Body of pancreas (tissue), 4 donors: ENCODE data around the gene ERC2.

Source experiments
- CTCF ChIP-seq, 7 experiments: fragments of 450-650 bp in 4 of 7; fragments of 200-600 bp in 3 of 7; sonication (generic) in 3 of 7; IDR thresholded peaks; one replicate each; pipeline ENCODE4 v1.5.1; 2016 to 2019; ENCODE audit warnings: antibody characterized with exemption in 7 of 7
- POLR2A ChIP-seq, 3 donors: fragments of 450-650 bp; IDR thresholded peaks; one replicate each; pipeline ENCODE4 v1.6.1; 2016; ENCODE audit warnings: antibody characterized with exemption in 3 of 3, mild to moderate bottlenecking in 2 of 3

GRCh38 chr3:55774856-55775255 is 693.4 kb downstream of the ERC2 start:
- TF ChIP-seq POLR2A (IDR thresholded peaks at IDR 0.05) (no peak), CTCF (IDR thresholded peaks at IDR 0.05) (no peak)
